HG02970 (cell line): ENCODE results near the gene BCL2L11.
"Not testable (repeated sequence)": the region's sequence is repeated elsewhere in the genome, so short reads cannot be mapped to it uniquely, and the experiment has no call there.

ENCODE experiments used
- ATAC-seq: cut with Tn5 transposase; IDR thresholded peaks from one replicate; pipeline ENCODE4 v1.9.1; 2021; ENCODE audit warnings: mild to moderate bottlenecking, moderate library complexity, moderate number of reproducible peaks; ENCODE audit not compliant: unreplicated experiment, low FRiP score

The BCL2L11 gene, protein sequence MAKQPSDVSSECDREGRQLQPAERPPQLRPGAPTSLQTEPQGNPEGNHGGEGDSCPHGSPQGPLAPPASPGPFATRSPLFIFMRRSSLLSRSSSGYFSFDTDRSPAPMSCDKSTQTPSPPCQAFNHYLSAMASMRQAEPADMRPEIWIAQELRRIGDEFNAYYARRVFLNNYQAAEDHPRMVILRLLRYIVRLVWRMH

DNA sequence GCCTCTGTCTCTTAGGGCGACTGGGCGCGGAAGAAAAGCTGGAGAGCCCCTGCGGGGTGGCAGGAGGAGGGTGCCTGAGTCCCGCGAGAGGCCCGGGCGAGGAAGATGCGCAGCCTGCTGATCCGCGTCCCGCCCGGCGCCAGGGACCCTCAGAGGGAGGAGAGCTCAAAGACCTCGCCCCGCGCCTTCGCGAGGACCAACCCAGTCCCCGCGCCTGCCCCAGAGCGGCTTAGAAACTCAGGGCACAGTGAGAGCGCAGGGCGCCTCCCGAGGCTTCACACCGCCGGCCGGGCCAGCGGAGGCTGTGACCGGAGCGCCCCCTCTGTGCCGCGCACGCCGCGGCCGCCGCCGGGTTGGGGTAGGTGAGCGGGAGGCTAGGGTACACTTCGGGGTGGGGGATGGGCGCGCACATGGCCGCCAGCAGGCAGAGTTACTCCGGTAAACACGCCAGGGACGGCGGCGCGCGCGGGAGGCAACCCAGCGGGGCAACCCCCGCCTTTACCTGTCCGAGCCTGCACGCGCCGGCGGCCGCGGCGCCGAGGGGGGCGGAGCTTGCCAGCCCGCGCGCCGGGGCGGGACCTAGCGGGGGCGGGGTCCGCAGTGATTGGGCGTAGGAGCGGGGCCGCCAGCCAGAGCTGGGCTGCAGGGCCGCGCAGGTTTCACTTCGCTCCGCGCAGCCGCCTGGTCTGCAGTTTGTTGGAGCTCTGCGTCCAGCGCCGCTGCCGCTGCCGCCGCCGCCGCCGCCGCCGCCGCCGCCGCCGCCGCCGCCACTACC is at the start of gene BCL2L11:
Gene BCL2L11, plus strand, starts transcription at position 662 of the 775 bp plus-strand sequence. CDS start 2,832 bp downstream, outside the sequence.
- ATAC-seq = peak; percentile 51

DNA sequence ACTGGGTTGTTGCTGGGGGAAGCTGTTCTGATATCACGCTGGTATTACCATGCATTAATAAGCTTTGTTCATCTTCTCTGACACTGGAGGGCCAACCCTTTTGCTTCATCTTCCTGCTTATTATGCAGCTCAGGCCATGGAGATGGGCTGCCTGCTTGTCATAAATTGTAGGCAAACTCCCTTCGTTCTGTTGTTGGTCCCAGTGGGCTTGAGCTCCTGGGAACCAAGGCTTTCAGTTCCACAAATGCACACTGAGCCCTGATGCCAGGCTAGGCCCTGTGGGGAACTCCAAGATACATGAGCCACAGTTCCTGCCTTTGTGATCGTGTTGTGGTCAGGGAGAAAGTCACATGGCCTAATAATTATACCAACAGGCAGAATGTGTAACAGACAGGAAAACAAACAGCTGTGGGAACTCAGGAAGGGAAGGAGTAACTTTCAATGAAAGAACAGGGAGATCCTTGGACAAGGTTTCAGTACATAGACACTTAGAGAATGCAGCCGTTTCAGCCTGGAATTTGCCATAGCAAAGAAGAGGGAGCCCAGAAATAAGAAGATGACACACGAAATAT is 49.0 kb upstream of the BCL2L11 start:
- no peak for ATAC-seq

DNA sequence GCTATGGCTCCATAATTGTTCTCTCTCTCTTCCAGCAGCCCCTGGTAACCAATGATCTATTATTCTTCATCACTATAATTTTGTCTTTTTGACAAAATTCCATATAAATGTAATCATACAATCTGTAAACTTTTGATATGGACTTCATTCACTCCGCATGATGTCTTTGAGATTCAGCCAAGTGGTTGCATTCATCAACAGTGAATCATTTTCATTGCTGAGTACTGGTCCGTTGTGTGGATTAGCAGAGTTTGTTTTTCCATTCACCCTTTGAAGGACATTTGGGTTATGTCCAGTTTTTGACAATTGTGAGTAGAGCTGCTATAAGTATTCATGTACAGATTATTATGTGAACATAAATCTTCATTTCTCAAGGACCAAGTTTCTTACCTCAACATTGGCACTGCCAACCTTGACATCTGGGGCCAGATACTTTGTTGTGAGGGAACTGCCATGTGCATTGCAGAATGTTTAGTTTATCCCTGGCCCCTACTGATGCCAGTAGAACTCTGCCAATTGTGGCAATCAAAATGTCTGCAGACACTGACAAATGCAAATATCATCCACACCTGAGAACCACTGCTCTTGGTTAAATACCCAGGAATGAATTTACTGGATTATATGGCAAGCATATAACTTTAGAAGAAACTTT is 48.4 kb upstream of the BCL2L11 start:
- no peak for ATAC-seq

DNA sequence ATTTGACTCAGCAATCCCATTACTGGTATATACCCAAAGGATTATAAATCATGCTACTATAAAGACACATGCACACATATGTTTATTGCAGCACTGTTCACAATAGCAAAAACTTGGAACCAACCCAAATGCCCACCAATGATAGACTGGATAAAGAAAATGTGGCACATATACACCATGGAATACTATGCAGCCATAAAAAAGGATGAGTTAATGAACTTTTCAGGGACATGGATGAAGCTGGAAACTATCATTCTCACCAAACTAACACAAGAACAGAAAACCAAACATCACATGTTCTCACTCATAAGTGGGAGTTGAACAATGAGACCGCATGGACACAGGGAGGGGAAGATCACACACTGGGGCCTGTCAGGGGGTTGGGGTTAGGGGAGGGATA is 38.1 kb upstream of the BCL2L11 start:
- ATAC-seq = not testable (repeated sequence)

DNA sequence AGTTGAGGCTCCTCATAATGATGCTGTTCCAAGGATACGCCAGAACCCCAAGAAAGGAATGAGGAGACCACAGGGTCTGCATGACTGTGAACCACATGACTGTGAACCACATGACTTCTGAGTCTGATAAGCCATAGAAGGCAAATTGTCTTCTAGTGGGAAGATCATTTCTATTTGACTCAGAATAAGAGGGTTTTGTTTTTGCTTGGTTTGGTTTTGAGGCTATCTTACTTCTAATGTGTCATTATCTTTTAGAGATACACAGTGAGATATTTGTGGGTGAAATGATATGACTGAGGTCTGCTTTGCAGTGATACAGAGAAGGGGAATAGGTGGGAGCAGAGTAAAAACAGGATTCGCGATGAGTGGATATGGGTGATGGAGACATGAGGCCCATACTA is 28.9 kb upstream of the BCL2L11 start:
- ATAC-seq = no peak

DNA sequence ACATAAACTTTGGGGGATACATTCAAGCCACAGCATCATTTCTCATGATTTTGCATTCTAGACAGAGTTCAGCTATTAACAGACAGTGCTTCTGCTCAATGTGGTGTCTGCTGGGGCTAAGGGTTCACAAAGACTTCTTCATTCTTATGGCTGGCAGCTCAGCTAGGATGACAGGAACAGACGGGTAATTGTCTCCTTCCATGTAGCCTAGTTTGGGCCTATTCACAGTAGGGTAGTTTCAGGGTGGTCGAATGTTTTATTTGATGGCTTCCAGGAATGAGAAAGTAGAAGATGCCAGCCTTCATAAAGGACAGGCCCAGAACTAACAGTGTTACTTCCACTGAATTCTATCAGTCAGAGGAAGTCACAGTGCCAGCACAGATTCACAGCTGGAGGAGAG is 26.0 kb upstream of the BCL2L11 start:
- no peak for ATAC-seq

DNA sequence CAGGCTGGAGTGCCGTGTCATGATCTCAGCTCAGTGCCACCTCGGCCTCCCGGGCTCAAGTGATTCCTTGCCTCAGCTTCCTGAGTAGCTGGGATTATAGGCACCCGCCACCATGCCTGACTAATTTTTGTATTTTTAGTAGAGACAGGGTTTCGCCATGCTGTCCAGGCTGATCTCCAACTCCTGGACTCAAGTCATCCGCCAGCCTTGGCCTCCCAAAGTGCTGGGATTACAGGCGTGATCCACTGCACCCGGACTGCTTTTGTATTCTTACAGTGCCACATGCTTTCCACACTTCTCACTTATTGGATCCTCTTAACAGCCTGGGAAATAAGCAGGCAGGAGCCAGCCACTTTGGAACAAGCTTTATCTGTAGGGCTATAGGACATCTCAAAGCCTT is 25.3 kb upstream of the BCL2L11 start:
- no peak for ATAC-seq

DNA sequence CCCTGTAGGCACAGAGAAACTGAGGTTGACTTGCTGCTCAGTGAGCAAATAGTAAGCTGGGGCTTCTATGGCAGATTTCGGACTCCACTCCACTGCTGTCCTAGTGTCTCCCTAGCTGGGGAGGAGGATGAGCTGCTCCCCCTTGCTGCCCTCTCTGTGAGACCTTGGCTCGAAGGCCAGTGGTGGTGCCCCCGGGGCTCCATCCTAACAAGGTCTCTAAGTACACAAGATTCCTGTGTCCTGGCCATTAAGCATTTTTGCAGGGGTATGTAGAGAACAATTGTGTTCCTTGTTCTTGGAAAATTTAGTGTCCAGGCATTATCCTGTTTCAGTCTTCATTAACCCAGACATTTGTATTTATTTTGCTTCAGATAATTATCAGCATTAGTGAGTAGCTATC is 21.3 kb upstream of the BCL2L11 start:
- no peak for ATAC-seq

DNA sequence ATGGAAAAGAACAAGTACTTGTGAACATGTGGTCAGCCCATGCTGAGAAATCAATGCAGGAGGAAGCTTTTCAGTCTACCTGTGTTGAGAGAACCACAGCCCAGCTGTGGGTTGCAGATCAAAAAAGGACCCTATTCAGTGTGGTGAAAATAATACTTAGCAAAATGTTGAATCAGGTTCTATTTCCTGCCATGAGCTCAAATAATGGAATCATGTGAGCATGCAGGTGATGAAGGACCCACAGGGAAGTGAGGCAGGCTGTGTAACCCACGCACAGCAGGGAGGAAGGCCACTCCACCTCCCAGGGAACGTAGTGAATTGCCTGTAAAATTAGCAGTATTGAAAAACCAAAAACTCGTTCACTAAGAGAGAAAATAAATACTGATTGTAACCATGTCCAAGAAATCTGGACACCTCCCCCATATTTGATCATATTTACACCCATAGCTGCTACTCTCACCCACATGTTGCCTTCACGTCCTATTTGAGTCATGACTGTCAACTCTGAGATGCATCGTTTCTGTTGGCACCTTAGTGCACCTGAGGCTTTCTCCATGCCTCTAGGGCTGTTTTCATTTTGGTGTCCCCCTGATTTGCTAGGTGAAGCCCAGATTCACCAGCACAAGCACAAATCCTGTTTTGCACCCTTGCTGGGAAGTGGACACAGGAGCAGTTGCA is 20.5 kb upstream of the BCL2L11 start:
- ATAC-seq = no peak

DNA sequence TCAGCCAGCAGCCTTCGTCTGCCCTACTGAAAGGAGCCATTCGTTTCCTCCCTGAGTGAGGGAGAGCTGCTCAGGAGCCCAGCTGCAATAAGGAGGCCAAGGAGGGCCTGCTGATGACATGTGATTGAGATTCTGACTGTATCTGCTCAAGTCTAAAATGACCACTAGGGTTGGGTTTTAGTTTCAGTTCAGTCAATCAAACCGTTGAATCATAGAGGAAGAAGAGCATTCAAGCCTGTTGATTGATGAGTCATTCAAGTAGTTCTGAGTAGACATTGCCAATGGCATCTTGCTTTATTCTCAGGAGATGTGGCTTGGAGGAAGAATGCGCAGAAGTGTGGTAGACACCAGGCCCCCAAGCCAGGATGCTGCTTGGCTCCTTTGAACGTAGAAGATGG is 19.9 kb upstream of the BCL2L11 start:
- ATAC-seq = no peak

DNA sequence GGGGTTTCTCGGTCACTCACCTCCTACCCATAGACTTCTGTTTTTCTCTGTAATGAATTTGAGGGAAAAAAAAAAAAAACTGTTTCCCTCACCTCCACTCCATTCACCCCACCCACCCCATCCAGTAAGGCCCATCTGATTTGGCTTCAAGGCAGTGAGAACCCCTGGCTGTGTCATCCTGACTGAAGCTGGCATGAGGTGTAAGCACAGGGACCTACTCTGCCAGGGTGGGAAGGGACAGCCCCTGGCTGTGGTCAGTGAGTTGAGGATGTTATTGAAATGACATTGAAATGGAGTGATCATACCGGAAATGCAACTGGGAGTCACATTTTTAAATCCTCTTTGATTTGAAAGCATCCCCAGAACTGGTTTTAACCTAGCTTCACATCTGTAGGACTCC is 19.1 kb upstream of the BCL2L11 start:
- no peak for ATAC-seq

DNA sequence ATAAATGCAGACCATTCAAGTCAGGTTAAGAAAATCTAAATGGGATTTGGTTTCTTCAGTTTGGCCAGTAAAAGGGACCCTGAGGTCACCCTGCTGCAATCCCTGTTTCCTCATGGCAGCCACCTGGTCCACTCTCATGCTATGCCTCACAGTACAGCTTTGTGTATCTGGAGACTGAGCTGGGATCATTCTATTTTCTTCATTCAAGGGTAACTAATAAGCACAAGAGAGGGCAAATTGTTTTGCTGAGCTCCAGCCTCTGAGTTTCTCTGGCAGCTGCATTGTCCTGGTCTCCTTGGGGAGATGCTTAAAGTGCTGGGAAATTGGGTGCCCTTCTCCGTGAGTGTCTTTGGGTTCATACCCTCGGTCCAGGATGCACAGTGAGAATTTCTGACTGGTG is 18.5 kb upstream of the BCL2L11 start:
- no peak for ATAC-seq

DNA sequence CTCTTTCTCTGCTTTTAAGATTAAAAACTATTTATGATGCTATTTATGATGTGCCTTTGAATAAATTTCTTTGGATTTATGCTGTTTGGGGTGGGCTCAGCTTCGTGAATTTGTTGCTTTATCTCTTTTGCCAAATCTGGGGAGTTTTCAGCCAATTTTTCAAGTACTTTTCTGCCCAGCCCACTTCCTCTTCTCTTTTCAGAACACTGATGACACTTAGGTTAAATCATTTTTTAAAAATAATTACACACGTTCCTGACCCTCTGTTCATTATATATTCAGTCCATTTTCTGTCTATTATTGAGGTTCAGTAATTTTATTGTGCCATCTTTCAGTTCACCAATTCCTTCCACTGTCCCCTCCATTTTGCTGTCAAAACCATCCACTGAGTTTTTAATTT is 14.8 kb upstream of the BCL2L11 start:
- no peak for ATAC-seq

DNA sequence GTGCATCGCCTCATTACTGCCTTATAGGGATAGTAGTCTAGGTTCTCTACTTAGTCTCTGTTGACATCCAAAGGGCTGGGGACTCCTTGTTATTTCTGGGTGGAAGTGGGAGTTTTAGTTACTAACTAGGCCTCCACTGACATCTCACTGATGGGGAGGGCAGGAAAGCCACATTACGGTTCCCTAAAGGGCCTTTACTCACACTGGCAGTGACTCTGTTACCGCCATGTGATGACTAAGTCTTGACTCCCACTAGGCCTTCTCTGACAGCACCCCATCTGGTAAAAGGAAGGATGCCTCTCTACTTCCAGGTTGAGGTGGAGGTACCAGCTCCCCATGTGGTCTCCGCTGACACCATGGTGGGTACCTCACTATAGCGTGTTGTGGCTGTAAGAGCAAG is 14.0 kb upstream of the BCL2L11 start:
- ATAC-seq = no peak

DNA sequence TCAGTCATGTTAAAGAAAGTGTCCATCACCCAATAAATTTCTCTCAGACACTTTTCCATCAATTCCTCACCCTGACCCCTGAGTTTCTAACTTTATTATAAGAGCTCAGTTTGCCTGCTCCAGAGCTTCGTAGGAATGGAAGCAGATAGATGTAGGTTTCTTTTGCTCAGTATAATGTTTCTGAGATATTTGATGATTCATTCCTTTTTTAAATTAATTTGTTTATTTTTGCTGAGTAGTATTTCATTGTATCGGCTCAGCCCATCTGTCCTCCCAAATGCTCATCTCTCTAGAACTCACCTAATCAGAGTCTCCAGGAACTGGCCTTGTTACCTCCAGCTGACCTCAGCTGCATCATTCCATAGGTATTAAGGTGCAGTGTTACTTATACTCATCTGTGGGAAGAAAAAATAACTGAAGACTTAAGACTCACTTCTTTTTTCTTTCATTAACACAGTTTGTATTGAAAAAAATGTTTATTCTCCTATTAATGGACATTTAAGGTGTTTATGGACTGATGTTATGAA is 11.9 kb upstream of the BCL2L11 start:
- no peak for ATAC-seq

DNA sequence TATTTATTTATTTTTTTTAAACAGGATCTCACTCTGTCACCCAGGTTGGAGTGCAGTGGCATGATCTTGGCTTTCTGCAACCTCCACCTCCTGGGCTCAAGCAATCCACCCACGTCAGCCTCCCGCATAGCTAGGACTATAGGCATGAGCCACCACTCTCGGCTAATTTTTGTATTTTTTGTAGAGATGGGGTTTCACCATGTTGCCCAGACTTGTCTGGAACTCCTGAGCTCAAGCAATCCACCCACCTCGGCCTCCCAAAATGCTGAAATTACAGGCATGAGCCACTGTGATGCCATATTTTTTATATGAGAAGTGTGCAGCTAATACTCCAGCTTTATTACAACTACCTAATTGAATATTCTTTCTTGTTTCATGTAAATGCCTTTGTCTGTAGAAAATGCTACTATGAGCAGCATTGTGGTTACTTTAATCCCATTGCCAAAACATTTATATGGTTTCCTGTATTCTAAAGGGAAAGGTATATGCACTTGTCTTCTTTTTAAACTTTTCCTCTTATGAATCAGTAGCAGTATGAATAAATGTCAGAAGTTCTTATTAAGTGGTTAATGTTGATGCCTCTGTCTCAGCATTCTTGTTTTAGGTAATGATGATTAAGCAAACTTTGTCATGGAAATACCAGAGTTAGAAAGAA is 9.5 kb upstream of the BCL2L11 start:
- ATAC-seq = no peak

DNA sequence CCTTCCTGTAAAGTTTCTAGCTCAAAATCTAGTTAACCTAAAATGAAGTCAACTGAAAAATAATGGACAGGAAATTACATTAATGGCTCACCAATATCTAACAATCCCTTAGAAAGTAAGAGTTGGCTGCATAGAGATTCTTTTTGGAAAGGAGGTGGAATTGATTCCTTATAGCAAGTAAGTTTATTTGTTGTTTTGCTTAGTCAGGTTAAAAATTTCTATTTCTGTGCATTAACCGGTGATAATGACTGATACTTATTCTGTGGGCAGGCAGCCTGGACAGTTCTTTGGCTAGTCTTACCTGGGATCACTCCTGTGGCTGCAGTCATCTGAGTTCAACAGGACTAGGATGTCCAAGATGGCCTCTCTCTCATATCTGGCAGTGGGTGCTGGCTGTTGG is 6.9 kb upstream of the BCL2L11 start:
- no peak for ATAC-seq

DNA sequence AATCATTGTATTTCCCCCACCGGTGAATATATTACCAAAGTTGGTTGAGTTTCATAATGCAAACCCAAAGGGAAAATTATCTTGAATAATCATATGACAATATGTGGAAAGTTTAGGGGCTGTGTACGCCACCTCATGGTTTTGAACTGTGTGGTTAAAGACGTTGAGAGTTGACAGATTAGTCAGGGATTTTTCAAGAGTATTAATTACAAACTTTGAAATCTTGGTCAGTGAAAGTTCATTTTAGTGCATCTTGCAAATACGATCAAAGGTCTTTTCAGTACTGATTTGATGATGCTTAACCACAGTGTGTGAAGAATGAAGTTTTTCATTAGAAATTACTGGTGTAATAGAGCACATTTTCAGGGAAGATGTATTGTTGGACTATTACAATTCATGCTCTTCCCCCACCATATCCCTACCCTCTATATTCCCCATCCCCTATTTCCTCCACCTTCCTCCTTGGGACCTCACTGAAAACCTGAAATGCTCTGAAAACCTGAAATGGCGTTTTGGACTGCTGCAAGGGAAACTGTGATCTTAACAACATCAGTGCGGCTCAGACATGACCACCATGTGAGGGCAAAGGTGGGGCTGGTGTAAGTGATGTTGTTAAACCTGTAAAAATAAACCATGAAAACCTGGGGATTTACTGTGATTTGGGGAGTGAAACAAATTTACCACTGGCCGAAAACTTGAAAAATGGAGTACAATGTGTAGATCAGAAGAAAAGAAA is 4.5 kb upstream of the BCL2L11 start:
- ATAC-seq = no peak

DNA sequence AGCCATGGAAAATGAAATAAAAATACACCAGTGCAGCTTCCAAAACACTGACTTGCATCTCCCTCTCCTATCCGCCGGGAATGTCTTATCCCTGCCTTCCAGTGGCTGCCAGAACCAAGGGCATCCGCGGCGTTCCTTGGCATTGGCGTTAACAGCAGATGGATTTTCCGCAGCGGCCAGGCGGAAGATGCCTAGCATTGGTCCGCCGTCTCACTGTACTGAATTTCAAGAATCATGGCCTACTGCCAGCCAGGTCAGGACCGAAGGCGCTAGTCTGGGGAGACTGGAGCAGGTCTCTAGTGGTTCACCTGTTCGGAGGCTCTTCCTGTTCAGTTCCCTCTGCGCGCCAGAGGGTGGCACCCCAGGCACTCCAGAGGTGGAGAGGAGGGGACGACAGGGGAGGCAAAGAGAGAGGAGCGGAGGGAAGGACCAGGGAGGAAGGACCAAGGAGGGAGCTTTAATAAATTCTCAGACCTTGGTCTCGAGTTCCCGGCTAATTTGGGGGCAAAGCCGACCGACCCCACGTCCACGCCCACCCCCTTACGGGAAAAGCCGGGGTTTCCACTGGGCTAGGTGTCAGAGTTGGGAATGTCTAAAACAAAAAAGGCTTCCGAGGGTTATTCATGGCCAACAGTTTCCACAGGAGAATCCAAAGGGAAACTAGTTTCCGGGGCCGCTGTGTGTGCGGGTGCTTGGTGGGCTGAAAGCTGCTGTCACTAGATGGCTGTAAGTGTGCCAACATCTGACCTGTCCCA is 3.7 kb upstream of the BCL2L11 start:
- ATAC-seq = no peak
